ENCODE results near the gene CAMSAP1.

Gene CAMSAP1

GRCh38 chr9:135759676-135760300 is 147.6 kb downstream of the CAMSAP1 start:
- no peak for DNase-seq (ENCODE audit: low read depth in 2 of 2)

GRCh38 chr9:135758870-135759269 is 148.5 kb downstream of the CAMSAP1 start:
- no peak for DNase-seq (ENCODE audit: low read depth in 2 of 2)

Data from stimulated activated CD8-positive, alpha-beta memory T cell treated with anti-CD3 and anti-CD28 coated beads, Interleukin-7, amount 100 ng/mL, for 1 hour (primary cell).